H1 (cell line): ENCODE results near the gene TOMM6. TPM values are rescaled to one million over a fixed set of nuclear protein-coding genes. Genes with fewer than 3 reads are reported as not detected.

Experiments
- CTCF ChIA-PET: fragments of 300-600 bp; sonication (Branson Sonifier 250); formaldehyde crosslinking; loops from one replicate; lab custom pipeline; 2021; ENCODE audit not compliant: partially characterized antibody; lab: Charles Lee
- POLR2A ChIA-PET: fragments of 300-600 bp; sonication (Branson Sonifier 250); formaldehyde crosslinking; loops from one replicate; lab custom pipeline; 2021; ENCODE audit warnings: inconsistent platforms; ENCODE audit not compliant: partially characterized antibody; lab: Charles Lee
- DNase-seq, 2 experiments: peaks; one replicate each; pipeline versions ENCODE4 v3.0.0 to v3.0.0-alpha.2; 2010 to 2022; ENCODE audit warnings: low spot score in 2 of 2, low read depth in 1 of 2, mixed read lengths in 1 of 2
- FAIRE-seq: peaks from 2 replicates; lab custom pipeline; 2011; peaks lifted over from hg19 to GRCh38; lab: Jason Lieb, UNC
- H2AFZ ChIP-seq: 2 replicates; pipeline ENCODE4 v1.8.1; 2012; ENCODE audit warnings: low read length, inconsistent platforms
- H2AK5ac ChIP-seq: 2 replicates; pipeline ENCODE4 v1.6.1; 2013; ENCODE audit warnings: low read depth, low read length
- H2BK120ac ChIP-seq: replicated peaks from 2 replicates; pipeline ENCODE3; 2013; ENCODE audit warnings: low read depth, low read length, inconsistent platforms
- H2BK12ac ChIP-seq: 2 replicates; pipeline ENCODE4 v1.6.1; 2013; ENCODE audit warnings: low read depth, low read length
- H2BK15ac ChIP-seq: 2 replicates; pipeline ENCODE4 v1.6.1; 2013; ENCODE audit warnings: low read length
- H2BK20ac ChIP-seq: 2 replicates; pipeline ENCODE4 v1.6.1; 2013; ENCODE audit warnings: low read length
- H2BK5ac ChIP-seq: 2 replicates; pipeline ENCODE4 v1.6.1; 2013; ENCODE audit warnings: low read depth, low read length
- H3K14ac ChIP-seq: 2 replicates; pipeline ENCODE4 v1.6.1; 2013; ENCODE audit warnings: inconsistent platforms; ENCODE audit not compliant: insufficient read length
- H3K18ac ChIP-seq: 2 replicates; pipeline ENCODE4 v1.6.1; 2013; ENCODE audit warnings: low read length; ENCODE audit errors: extremely low read depth
- H3K23ac ChIP-seq: 2 replicates; pipeline ENCODE4 v1.6.1; 2013; ENCODE audit warnings: inconsistent platforms; ENCODE audit not compliant: insufficient read length
- H3K23me2 ChIP-seq: 2 replicates; pipeline ENCODE4 v1.6.1; 2013; ENCODE audit warnings: low read depth, low read length
- H3K27ac ChIP-seq: 2 replicates; pipeline ENCODE4 v1.6.1; 2011; ENCODE audit warnings: low read depth, low read length, inconsistent platforms
- H3K27me3 ChIP-seq, 4 experiments: replicated peaks in 1 of 4; 1 replicate in 1 of 4; 2 replicates in 3 of 4; pipeline versions ENCODE4 v1.6.1 to v1.8.1; 2011 to 2013; ENCODE audit warnings: low read length in 3 of 4, mild to moderate bottlenecking in 3 of 4, inconsistent platforms in 2 of 4, mixed read lengths in 2 of 4, moderate library complexity in 1 of 4; ENCODE audit not compliant: control insufficient read depth in 3 of 4, insufficient read depth in 3 of 4; ENCODE audit errors: extremely low read depth in 1 of 4
- H3K36me3 ChIP-seq, 4 experiments: 2 replicates each; pipeline versions ENCODE4 v1.6.1 to v1.8.1; 2011 to 2013; ENCODE audit warnings: mild to moderate bottlenecking in 4 of 4, low read length in 3 of 4, moderate library complexity in 2 of 4, control low read depth in 1 of 4, inconsistent platforms in 1 of 4; ENCODE audit not compliant: insufficient read depth in 4 of 4, control insufficient read depth in 2 of 4
- H3K4ac ChIP-seq: replicated peaks from 2 replicates; pipeline ENCODE3; 2013; ENCODE audit warnings: low read length, low read depth, mixed read lengths, inconsistent platforms; ENCODE audit not compliant: insufficient read length
- H3K4me1 ChIP-seq, 4 experiments: replicated peaks in 1 of 4; 1 replicate in 1 of 4; 2 replicates in 3 of 4; pipeline versions ENCODE4 v1.6.1 to v1.8.1; 2011 to 2013; ENCODE audit warnings: low read length in 3 of 4, inconsistent platforms in 2 of 4, mixed read lengths in 1 of 4; ENCODE audit not compliant: insufficient read depth in 4 of 4, control insufficient read depth in 3 of 4
- H3K4me2 ChIP-seq, 2 experiments: 2 replicates each; pipeline versions ENCODE4 v1.6.1 to v1.8.1; 2011 to 2013; ENCODE audit warnings: low read depth in 2 of 2, low read length in 2 of 2, control low read depth in 1 of 2, inconsistent platforms in 1 of 2, mild to moderate bottlenecking in 1 of 2; ENCODE audit not compliant: insufficient read depth in 1 of 2
- H3K4me3 ChIP-seq, 4 experiments: fragments of 200-600, 300-600 bp in 1 of 4; sonication (generic), shearing (Covaris generic), sonication (Bioruptor Twin) in 1 of 4; 2 replicates each; pipeline versions ENCODE4 v1.5.1 to v1.8.1; 2011 to 2016; ENCODE audit warnings: low read length in 4 of 4, low read depth in 3 of 4, control low read depth in 2 of 4, inconsistent platforms in 2 of 4, mild to moderate bottlenecking in 2 of 4, mixed read lengths in 1 of 4, moderate library complexity in 1 of 4; ENCODE audit not compliant: insufficient read depth in 2 of 4; ENCODE audit errors: extremely low read depth in 1 of 4
- H3K56ac ChIP-seq: replicated peaks from 2 replicates; pipeline ENCODE3; 2013; ENCODE audit warnings: low read depth, mild to moderate bottlenecking, mixed read lengths, low read length, inconsistent platforms; ENCODE audit not compliant: insufficient read length
- H3K79me1 ChIP-seq: 2 replicates; pipeline ENCODE4 v1.6.1; 2013; ENCODE audit warnings: low read depth, low read length, control low read depth
- H3K79me2 ChIP-seq, 2 experiments: 2 replicates each; pipeline versions ENCODE4 v1.6.1 to v1.8.1; 2012 to 2013; ENCODE audit warnings: low read length in 2 of 2, mild to moderate bottlenecking in 2 of 2, inconsistent platforms in 1 of 2; ENCODE audit not compliant: insufficient read depth in 2 of 2, control insufficient read depth in 1 of 2
- H3K9ac ChIP-seq, 4 experiments: replicated peaks in 1 of 4; 1 replicate in 1 of 4; 2 replicates in 3 of 4; pipeline versions ENCODE4 v1.6.1 to v1.8.1; 2011 to 2013; ENCODE audit warnings: low read depth in 3 of 4, low read length in 3 of 4, control low read depth in 2 of 4, mild to moderate bottlenecking in 2 of 4, moderate library complexity in 2 of 4, inconsistent platforms in 1 of 4; ENCODE audit errors: extremely low read depth in 1 of 4
- H3K9me3 ChIP-seq, 2 experiments: 2 replicates each; pipeline versions ENCODE4 v1.6.1 to v1.8.1; 2012 to 2013; ENCODE audit warnings: mild to moderate bottlenecking in 2 of 2, moderate library complexity in 2 of 2, control low read depth in 1 of 2, inconsistent platforms in 1 of 2, low read depth in 1 of 2, low read length in 1 of 2, mixed read lengths in 1 of 2; ENCODE audit not compliant: insufficient read depth in 2 of 2
- H4K20me1 ChIP-seq, 2 experiments: replicated peaks in 1 of 2; 2 replicates each; pipeline versions ENCODE3 to v1.8.1; 2011 to 2013; ENCODE audit warnings: inconsistent platforms in 2 of 2, low read length in 2 of 2, mild to moderate bottlenecking in 1 of 2; ENCODE audit not compliant: insufficient read depth in 2 of 2, control insufficient read depth in 1 of 2
- H4K5ac ChIP-seq: 2 replicates; pipeline ENCODE4 v1.6.1; 2013; ENCODE audit warnings: low read length, low read depth, mixed read lengths, inconsistent platforms; ENCODE audit not compliant: insufficient read length
- H4K8ac ChIP-seq: 2 replicates; pipeline ENCODE4 v1.8.0; 2013; ENCODE audit warnings: mild to moderate bottlenecking, moderate library complexity, low read length, inconsistent platforms; ENCODE audit not compliant: insufficient read depth; ENCODE audit errors: extremely low read depth
- H4K91ac ChIP-seq: replicated peaks from 2 replicates; pipeline ENCODE3; 2013; ENCODE audit warnings: low read length, mixed read lengths, inconsistent platforms; ENCODE audit not compliant: insufficient read length
- SP4 ChIP-seq: IDR thresholded peaks from 2 replicates; pipeline ENCODE4 v1.6.1; 2012; ENCODE audit warnings: low read length, inconsistent platforms
- TAF7 ChIP-seq: optimal IDR thresholded peaks from 2 replicates; pipeline ENCODE3; 2011; ENCODE audit warnings: low read depth, mild to moderate bottlenecking, inconsistent platforms, low read length, moderate library complexity, borderline replicate concordance
- WGBS, 2 experiments: shearing (Covaris generic) in 1 of 2; methylation state at CpG; one replicate each; pipeline versions ENCODE4 v1.1.6 to v1.1.7; 2013 to 2015; ENCODE audit warnings: low lambda C conversion rate in 2 of 2, mixed read lengths in 2 of 2, inconsistent platforms in 1 of 2, low coverage in 1 of 2, missing lambda C conversion rate in 1 of 2; ENCODE audit not compliant: insufficient replicate concordance in 2 of 2, insufficient coverage in 1 of 2, insufficient read length in 1 of 2; ENCODE audit errors: extremely low coverage in 1 of 2, missing lambda C conversion rate in 1 of 2; 5-methylcytosine and 5-hydroxymethylcytosine counted together
- polyA plus RNA-seq, 7 experiments: library from polyadenylated mRNA; depleted of rRNA in 3 of 7; stranded (reverse) in 5 of 7; unstranded in 2 of 7; fragments of >200 nt in 5 of 7; fragments of 200-250 nt in 2 of 7; gene quantifications; 1 replicate in 5 of 7; 2 replicates in 1 of 7; 4 replicates in 1 of 7; pipeline versions ENCODE4 v1.2.1 to v1.2.3, GENCODE V29; 2011 to 2013; ENCODE audit warnings: missing spikeins in 2 of 7, mixed read lengths in 2 of 7
- total RNA-seq: library from RNA; stranded (reverse); fragmentation: NEBNext Ultra II Directional; extraction: Animal tissue kit (Norgen Biotek cat#: 25700); gene quantifications from 2 replicates; pipeline ENCODE4 v1.2.1, GENCODE V29; 2021

Gene TOMM6
- total and polyA plus RNA-seq, 2 of the 8 experiments (the other 6 are each of a cell fraction or from before 2014, with no cell fraction given): 228 to 560 TPM

DNA sequence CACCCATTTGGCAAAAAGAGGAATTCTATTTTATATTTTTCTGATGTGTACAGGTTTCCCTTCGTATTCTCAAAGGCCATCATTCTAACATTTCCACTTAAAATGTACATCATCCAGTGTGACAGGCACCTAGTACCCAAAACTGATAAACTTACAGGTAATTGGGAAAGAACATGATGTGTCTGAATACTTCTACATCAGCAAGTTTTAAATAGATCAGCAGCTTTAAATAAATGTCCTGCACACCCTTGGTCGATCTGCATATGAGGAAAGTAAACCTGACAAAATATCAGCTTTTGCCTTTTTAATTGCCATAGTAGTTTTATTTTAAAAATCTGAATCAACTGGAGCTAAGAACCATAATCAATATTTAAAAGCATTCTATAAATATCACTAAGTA, 26.5 kb downstream of the TOMM6 start:
- H3K27ac ChIP-seq: no peak overlapping the region
- POLR2A ChIA-PET: no interaction called here
- no peak overlapping the region for H4K91ac ChIP-seq
- H3K23me2 ChIP-seq: no peaks in the 10 kb centered on the region
- H4K20me1 ChIP-seq: no peaks in the 10 kb centered on the region
- TF ChIP-seq SP4 (no peak), TAF7 (no peak)
- TF ChIP-seq, all 59 proteins: peak for 0
- no peak overlapping the region for H4K8ac ChIP-seq
- no peak overlapping the region for H2BK15ac ChIP-seq
- no peaks in the 10 kb centered on the region for H3K4me1 ChIP-seq
- no peak overlapping the region for H3K4ac ChIP-seq
- H3K4me2 ChIP-seq: no peak overlapping the region
- WGBS, 2 experiments: 87% methylated on average over 2 of the region's 2 CpGs; no CpG with 5 or more reads in 1 of the 2 experiments
- H3K36me3 ChIP-seq: no peaks in the 10 kb centered on the region; a peak in 1 of 8 replicates
- no peak overlapping the region for H3K18ac ChIP-seq
- DNase-seq: no peak
- no peaks in the 10 kb centered on the region for H3K27me3 ChIP-seq
- H2BK5ac ChIP-seq: no peak overlapping the region
- H2BK20ac ChIP-seq: no peak overlapping the region
- no peak overlapping the region for H2BK12ac ChIP-seq
- no peak overlapping the region for H3K9ac ChIP-seq
- H4K5ac ChIP-seq: no peak overlapping the region
- H3K79me2 ChIP-seq: no peaks in the 10 kb centered on the region
- no peak overlapping the region for H3K14ac ChIP-seq
- H3K56ac ChIP-seq: no peak overlapping the region
- no peaks in the 10 kb centered on the region for H3K9me3 ChIP-seq
- FAIRE-seq: no peak
- no peak overlapping the region for H2BK120ac ChIP-seq
- H2AK5ac ChIP-seq: no peak overlapping the region
- no peak overlapping the region for H3K23ac ChIP-seq
- H2AFZ ChIP-seq: no peak overlapping the region
- no peak overlapping the region for H3K4me3 ChIP-seq
- CTCF ChIA-PET: interaction anchor here (0.6 to 3.1 kb wide), 6 partner anchors 8 to 918 kb away, joined by 3 to 11 read pairs (median 3); no protein-coding TSS in a partner anchor
- no peaks in the 10 kb centered on the region for H3K79me1 ChIP-seq
